ENCODE measurements around the gene HABP4.

HABP4 gene

DNA sequence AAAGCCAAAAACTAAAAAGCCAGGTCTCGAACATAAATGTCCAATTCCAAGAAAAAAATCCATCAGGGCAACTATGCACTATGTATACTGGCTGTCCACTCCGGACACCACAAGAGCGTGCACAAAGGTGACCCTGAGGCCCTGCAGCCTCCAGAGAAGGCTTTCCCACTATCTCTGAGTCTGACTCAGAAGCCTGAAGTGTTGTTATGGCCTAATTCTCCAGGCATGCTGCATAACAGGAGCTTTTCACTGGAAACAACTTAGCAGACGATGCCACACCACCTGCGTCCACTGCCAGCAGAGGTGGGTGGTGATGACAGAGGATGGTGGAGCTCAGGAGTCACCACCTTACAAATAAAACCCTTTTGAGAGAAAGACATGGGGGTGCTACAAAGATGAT is 63.7 kb downstream of the HABP4 start:
- TF ChIP-seq, protein P1, sequence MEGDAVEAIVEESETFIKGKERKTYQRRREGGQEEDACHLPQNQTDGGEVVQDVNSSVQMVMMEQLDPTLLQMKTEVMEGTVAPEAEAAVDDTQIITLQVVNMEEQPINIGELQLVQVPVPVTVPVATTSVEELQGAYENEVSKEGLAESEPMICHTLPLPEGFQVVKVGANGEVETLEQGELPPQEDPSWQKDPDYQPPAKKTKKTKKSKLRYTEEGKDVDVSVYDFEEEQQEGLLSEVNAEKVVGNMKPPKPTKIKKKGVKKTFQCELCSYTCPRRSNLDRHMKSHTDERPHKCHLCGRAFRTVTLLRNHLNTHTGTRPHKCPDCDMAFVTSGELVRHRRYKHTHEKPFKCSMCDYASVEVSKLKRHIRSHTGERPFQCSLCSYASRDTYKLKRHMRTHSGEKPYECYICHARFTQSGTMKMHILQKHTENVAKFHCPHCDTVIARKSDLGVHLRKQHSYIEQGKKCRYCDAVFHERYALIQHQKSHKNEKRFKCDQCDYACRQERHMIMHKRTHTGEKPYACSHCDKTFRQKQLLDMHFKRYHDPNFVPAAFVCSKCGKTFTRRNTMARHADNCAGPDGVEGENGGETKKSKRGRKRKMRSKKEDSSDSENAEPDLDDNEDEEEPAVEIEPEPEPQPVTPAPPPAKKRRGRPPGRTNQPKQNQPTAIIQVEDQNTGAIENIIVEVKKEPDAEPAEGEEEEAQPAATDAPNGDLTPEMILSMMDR (conservative IDR thresholded peaks at IDR 0.05; ENCODE audit: control insufficient read depth, insufficient read depth, low read depth, low read length), result no peak
- peak; percentile 81 for DNase-seq (ENCODE audit: low read depth)
- no peak overlapping the region for H3K4me3 ChIP-seq (ENCODE audit: control insufficient read depth, low read depth, low read length)

GRCh38 chr9:96514108-96514799 is 64.3 kb downstream of the HABP4 start:
- peak; percentile 97 for DNase-seq (ENCODE audit: low read depth)
- TF ChIP-seq, protein P1 (conservative IDR thresholded peaks at IDR 0.05; ENCODE audit: control insufficient read depth, insufficient read depth, low read depth, low read length), result no peak
- H3K4me3 ChIP-seq (ENCODE audit: control insufficient read depth, low read depth, low read length), result no peak overlapping the region

- TF ChIP-seq, protein P1 (conservative IDR thresholded peaks at IDR 0.05; ENCODE audit: control insufficient read depth, insufficient read depth, low read depth, low read length), result no peak
- H3K4me3 ChIP-seq (ENCODE audit: control insufficient read depth, low read depth, low read length), result no peak overlapping the region
- DNase-seq (ENCODE audit: low read depth), result peak; percentile 41
Measured at GRCh38 chr9:96514800-96515158, 64.8 kb downstream of the HABP4 start.

- TF ChIP-seq, protein P1 (conservative IDR thresholded peaks at IDR 0.05; ENCODE audit: control insufficient read depth, insufficient read depth, low read depth, low read length), result no peak
- no peak overlapping the region for H3K4me3 ChIP-seq (ENCODE audit: control insufficient read depth, low read depth, low read length)
- peak; percentile 86 for DNase-seq (ENCODE audit: low read depth)
Measured at GRCh38 chr9:96515621-96516470, 65.9 kb downstream of the HABP4 start.

DNA sequence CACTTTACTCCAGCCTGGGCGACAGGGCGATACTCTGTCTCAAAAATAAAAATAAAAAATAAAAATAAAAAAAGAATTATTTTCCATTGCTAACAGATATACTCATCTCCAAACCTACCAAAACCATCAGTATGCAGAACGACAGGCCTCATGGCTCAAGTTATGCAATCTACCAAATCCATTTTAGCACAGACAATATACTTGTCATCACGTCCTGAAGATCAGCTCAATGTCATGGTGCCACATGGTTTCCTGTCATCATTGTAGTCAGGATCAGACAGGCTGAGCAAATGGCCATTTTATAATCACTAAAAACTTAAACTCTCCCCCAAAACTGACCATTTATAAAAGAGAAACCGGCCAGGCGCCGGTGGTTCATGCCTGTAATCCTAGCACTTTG is 69.1 kb downstream of the HABP4 start:
- no peak overlapping the region for H3K4me3 ChIP-seq (ENCODE audit: control insufficient read depth, low read depth, low read length)
- TF ChIP-seq, protein P1 (conservative IDR thresholded peaks at IDR 0.05; ENCODE audit: control insufficient read depth, insufficient read depth, low read depth, low read length), result no peak
- no peak for DNase-seq (ENCODE audit: low read depth)

DNA sequence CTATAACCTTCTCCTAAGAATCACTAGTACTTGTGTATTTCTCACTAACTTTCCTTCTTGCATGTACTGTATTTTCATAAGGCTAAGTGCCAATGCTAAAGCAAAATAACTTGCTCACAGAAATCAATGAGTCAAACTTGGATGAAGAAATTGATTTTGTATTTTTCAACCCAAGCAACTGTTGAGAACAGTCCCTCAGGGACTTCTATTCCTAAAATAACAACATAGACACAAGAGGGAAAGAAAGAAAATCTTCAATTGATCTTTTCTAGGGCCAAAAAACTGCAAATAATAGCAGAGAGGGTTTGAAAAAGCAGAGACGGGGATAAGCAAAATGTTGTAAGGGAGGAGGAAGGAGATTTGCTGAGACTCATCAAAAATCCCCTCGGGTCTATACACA is 69.8 kb downstream of the HABP4 start:
- peak; percentile 82 for DNase-seq (ENCODE audit: low read depth)
- H3K4me3 ChIP-seq (ENCODE audit: control insufficient read depth, low read depth, low read length), result no peak overlapping the region
- TF ChIP-seq, protein P1 (conservative IDR thresholded peaks at IDR 0.05; ENCODE audit: control insufficient read depth, insufficient read depth, low read depth, low read length), result no peak
